CMK (cell line): Measurements from ENCODE around the gene AFP.

Source experiments
- DNase-seq: peaks from one replicate; pipeline ENCODE4 v3.0.0-alpha.2; 2010; ENCODE audit warnings: low read depth

AFP gene

DNA sequence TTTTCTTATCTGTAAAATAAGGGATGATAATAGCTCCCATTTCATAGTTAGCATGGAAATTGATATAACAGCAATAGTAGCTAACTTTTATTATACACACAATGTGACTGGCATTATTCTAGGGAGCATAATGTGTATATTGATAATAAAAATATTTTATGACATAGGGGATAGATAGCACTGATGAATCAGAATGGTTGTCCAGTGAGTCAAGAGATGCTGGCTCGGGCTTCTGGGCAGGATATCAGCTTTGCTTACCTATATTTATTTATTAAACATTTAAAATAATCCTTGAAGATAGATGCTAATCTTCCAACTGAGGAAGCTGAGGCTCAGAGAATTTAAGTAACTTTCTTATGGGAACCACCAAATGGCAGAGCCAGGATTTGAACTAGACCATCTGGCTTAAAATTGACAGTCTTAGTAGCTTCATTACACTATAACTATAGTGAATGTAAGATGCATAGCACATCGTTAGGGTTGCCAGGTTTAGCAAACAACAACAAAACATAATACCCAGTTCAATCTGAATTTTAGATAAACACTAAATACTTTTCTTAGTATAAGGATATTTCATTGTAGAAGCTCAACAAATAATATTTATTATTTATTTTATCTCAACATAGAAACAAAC lies 2.7 kb downstream of the AFP start:
- DNase-seq = no peak

DNA sequence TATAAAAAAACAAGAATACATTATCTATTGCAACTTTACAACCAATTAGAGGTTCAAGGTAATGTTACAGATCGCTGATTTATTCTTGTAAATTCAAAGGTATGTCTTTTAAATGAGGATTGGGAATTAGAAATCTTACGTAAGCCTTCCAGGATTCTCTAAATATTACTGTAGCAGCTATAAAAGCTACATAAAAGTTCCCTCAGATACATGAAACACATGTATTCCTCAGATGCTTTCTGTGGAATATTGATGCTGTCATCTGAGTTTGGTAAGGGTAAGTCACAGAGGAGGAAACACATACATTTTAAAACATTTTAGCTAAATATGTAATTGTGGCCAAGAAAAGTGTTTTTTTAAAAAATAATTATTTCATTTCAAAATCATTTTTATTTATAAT lies 3.4 kb downstream of the AFP start:
- no peak for DNase-seq

GRCh38 chr4:73439991-73440390 lies 4.0 kb downstream of the AFP start:
- DNase-seq = no peak

GRCh38 chr4:73440653-73441052 lies 4.6 kb downstream of the AFP start:
- no peak for DNase-seq

- DNase-seq = no peak
These were observed 6.3 kb downstream of the AFP start for GRCh38 chr4:73442275-73442674.

DNA sequence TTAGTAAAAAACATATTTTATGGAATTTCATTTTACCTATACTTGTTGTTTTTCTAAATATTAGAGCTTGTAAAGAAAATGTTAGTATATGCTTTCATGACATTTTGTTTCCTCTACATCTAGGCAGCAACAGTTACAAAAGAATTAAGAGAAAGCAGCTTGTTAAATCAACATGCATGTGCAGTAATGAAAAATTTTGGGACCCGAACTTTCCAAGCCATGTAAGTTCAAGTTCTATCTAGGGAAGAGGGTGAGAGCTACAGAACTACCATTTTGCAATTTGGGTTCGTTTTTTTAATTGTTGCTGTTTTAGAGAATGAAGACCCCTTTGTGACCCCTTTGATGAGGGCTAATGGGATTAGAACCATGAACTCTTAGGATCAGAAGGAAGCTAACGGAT lies 7.2 kb downstream of the AFP start:
- no peak for DNase-seq

DNA sequence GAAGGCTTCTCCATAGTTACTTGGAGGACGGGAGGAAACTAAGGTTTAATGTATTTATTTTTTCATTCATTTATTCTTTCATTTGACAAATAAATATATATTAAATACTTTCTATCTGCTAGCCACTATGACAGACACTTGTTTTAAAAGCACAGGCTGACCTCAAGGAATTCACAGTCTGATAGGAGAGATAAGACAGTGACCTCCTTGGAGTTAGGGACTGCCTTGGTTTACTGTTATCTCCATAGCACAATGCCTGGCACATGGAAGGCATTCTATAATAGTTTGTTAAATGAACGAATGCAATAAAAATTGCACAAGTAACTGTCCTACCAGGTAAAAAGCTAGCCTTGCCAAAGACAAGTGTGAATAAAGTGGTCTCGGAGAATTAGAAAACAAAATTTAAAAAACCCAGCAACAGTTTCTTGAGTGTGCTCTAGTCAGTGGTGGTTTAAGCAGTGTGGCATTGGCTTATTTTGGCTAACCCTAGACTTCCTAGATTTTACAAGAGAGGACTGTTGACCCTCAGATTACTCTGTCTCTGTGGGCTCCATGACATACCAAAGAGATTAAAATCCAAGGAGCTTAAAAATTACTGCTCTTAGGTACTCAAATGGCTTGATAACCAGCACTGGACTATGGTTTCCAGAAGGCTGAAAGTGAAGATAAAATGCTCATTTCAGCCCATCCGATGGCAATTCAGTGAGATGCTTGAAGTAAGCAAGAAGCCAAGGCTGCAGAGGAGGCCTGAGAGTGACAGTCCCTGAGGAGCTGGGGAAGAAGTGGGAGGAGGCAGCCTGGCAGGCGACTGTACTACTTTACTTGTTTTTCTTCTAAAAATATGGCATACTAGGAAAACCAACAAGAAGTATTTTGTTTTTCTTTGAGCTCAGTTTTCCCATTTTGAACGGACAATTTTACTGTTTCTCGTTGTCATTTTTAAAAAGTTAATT lies 9.6 kb downstream of the AFP start:
- DNase-seq = no peak

GRCh38 chr4:73446336-73446938 lies 10.4 kb downstream of the AFP start:
- DNase-seq = no peak

GRCh38 chr4:73447671-73448070 lies 11.7 kb downstream of the AFP start:
- DNase-seq = no peak

DNA sequence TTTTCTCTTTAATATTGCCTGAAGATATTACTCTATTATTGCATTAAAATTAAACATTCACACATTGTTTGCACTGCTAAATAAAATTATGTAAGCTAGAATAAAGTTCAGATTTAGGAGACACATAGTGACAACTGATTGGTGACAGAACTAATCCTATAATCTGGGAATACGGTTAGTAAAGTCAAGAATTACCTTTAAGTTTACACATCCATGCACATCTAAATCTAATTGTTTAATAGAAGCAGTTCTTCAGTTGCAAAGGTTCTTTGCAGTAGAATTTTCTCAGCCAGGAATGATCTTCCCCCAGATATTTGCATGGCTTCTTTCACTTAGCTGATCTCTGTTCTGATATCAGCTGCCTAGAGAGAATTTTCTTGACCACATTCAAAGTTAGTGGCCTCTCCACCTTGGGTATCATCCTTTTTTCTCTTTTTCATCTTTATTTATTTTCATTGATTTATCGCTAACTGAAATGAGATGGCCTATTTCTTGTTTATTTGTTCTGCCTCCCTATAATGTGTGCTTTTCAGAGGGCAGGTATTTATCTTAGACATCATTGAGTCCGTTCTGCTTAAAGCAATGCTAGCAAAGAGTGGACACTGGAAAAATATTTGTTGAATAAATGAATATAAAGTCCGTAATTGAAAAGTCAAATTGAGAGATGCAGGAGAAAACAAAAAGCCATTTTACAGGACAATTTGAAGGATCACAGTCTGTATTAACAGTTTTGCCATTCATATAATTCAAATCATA lies 12.6 kb downstream of the AFP start:
- DNase-seq = no peak

DNA sequence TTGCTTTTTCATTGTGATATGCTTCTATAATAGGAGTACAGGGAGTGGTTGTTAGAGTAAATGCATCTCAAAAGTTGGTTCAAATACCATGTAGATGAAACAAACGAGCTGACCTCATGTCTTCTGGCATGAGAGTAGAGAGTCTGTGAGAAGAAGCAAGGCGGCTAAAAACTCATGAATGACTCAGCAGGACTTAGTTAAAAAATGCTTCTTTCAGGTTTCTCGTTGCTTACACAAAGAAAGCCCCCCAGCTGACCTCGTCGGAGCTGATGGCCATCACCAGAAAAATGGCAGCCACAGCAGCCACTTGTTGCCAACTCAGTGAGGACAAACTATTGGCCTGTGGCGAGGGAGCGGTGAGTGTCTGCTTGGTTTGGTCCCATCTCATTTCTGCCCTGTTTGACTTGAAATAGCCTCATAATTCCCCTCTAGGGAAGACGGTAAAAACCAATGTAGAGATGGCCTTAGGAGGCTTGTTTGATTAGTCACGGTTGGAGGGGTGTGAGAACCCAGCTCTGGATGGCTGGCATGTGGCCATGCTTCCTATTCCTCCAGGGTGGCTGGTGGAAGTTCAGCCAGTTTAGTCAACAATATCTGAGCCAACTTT lies 14.5 kb downstream of the AFP start:
- no peak for DNase-seq

DNA sequence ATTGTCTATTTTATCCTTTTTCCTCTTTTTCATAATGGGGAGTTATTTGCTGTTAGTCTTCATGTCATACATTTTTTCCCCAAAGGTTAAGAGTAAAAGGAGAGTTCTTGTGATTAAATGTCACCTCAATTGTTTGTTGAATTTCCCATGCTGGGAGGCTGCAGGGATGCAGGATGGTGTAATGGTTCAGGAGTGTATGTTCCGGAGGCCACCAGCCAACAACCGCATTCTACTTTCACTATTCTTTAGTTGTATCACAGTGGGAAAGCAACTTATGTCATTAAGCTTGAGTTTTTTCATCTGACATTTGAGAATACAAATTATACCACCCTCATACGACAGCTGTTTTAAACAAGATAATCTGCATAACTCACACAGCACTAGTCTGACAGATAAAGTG lies 15.4 kb downstream of the AFP start:
- DNase-seq = no peak

DNA sequence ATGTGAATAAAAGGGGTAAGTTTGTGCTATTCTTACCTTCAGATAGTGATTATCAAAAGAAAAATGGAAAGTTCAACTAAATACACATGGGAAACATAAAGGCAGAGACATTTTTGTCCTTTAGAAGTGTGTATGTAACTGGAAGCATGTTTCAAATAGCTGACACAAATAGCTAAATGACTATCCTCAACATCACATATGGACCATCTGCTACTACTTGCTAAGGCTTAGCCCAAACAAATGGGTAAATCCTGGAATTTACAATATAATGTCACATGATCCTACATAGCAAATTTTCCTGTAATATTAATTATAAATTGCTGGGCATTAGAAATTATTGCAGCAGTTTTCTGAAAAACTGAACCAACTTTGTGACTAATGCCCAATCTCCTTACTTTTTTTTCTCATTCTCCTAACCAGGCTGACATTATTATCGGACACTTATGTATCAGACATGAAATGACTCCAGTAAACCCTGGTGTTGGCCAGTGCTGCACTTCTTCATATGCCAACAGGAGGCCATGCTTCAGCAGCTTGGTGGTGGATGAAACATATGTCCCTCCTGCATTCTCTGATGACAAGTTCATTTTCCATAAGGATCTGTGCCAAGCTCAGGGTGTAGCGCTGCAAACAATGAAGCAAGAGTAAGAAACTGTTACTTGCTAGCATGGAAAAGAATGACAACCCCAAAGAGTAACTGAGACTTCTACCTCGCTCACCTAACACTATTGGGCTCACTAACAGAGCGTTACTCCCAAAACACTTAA lies 16.1 kb downstream of the AFP start:
- no peak for DNase-seq

DNA sequence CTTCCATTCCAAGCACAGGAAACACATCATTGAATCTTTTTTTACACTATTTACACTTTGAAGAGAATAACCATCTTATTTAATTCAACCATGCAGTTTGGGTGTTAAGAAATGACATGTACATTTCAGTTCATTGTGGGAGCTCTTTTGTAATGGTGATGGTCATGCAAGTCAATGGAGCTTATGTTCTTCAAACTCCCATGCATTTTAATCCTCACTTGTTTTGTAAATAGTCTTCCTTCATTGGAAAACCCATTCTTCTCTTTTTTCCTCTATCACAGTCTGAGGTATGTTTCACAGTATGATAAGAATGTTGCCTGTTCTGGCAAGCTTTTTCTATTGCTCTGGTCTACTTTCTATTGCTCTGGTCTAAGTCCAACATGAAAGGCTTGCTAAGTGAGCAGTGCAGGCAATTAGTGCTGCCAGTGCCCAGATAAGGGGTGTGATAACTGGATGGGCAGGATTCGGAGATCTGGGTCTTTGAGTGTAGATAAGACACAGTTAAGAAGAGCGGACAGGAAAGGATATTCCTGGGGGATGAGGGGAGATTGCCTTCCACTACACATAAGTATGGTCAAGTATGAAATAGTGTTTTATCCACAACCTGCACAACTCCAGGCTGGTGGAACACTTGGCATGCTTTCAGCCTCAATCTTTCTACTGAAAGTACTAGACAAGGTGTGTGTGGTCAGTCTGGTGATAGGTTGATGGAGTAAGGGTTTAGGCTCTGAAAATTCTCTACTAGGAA lies 17.1 kb downstream of the AFP start:
- no peak for DNase-seq

DNA sequence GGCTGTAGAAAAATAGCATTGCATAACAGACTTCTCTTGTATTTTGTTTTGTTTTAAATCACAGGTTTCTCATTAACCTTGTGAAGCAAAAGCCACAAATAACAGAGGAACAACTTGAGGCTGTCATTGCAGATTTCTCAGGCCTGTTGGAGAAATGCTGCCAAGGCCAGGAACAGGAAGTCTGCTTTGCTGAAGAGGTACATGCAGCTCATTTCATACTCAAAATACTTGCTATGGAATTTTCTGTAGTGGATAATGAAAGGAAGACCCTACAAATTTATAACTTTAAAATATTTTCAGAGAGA lies 17.6 kb downstream of the AFP start:
- DNase-seq = no peak

DNA sequence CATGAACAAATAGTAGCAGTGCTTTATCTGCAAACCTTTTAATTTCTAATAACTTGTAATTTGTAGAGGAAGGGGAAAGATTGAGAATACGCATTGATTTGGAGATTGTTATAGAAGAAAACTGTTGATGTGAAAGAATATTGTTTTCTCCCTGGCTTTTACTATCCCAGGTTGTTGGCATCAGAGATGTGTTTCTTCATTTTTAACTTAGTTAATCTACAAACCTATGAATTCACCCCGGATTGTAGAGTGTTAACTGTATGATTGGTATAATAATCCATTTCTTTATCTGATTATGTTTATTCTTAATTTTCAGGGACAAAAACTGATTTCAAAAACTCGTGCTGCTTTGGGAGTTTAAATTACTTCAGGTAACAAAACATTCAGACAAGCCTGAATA lies 18.9 kb downstream of the AFP start:
- DNase-seq = no peak

DNA sequence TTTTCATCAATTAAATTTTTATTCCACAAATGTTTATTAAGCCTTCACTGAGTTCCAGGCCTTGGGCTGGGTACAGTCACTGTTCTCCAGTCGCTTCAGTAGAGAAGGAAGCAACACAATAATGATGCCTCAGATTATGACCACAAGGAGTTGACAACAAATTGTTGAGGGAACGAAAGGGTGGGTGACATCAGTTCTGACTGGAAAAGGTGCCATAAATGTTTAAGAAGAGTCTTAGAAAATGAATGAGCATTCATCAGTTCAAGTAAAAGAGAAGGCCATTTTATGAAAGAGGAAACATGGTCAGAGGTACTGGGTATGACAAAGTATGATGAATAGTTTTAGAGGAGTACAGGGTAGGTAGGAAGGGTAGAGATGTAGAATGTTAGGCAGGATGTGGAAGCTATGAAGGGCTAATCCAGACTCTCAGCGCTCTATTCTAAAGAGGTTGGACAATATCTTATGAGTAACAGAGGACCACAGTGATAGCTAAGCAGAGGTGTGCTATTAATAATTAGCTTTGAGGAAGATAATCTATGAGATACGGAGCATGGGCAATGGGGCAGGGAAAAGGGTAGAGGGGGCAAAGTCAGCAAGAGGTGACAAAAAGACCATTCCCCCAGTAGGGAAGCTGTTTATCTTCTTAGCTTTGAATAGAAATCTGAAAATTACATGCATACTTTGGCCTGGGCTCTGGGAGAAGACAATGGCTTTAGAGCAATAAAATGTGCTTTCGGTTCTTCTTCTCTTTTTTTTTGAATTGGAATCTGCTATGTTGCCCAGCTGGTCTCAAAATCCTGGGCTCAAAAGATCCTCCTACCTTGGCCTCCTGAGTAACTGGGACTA lies 20.4 kb downstream of the AFP start:
- DNase-seq = no peak

GRCh38 chr4:73458184-73459047 lies 22.4 kb downstream of the AFP start:
- DNase-seq = no peak

DNA sequence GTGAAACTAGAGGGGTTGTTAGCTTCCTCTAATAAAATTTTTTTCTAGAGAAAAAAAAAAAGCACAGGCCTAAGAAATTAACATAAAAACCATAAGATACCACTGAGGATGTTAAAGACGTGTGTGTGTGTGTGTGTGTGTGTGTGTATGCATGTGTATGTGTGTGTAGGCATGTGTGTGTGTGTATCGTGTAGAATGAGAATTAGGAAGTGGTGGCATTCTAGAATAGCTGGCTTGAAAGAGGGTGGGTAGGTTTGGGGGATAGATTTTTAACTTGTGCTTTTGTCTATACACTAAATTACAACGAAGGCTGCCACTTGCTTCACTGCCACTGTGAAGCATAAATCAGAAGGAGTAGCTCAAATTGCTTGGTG lies 23.0 kb downstream of the AFP start:
- DNase-seq = no peak
